Measurements from ENCODE around the gene MAGEB2.

The MAGEB2 gene

DNA sequence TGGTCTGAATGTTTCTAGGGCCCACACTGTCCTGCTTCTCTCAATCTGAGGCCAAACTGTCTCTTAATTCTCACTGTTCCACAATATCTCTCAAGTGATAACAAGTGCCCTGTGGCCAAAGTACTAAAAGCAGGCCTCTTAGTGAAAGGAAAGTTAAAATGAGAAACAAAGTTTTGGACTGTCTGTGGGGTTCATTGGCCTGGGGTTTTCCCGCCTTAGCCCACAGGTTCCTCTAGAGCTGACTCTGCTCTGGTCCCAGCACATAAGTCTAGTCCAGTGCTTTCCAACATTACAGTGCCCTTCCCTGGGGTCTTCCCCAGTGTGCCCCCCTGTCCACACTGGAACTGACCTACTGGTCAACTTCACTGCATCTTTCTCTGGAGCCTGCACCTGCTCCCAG lies 37.9 kb downstream of the MAGEB2 start:
- Histone ChIP-seq H3K9ac (ENCODE audit: low read length) (no peak overlapping the region), H3K56ac (ENCODE audit: low read length) (no peak overlapping the region), H3K27me3 (ENCODE audit: insufficient read depth, low read length, poor library complexity) (no peaks in the 10 kb centered on the region), H3K4ac (ENCODE audit: low read depth, low read length) (no peak overlapping the region), H2BK15ac (replicated peaks; ENCODE audit: low read depth) (no peak overlapping the region), H3K4me1 (ENCODE audit: control insufficient read depth, low read depth, low read length) (no peaks in the 10 kb centered on the region), H3K4me2 (ENCODE audit: low read length) (no peak overlapping the region), H3K79me2 (ENCODE audit: control insufficient read depth, insufficient read depth, low read length) (no peaks in the 10 kb centered on the region), H3K27ac (ENCODE audit: low read depth, low read length) (no peak overlapping the region), H3K18ac (ENCODE audit: low read length) (no peak overlapping the region), H4K8ac (ENCODE audit: low read depth, low read length) (no peak overlapping the region), H4K5ac (ENCODE audit: low read length) (no peak overlapping the region), H3K23ac (ENCODE audit: low read length) (no peak overlapping the region), H3K36me3 (ENCODE audit: control insufficient read depth, insufficient read depth, low read length) (no peaks in the 10 kb centered on the region), H3K4me3 (ENCODE audit: low read length) (no peak overlapping the region), H3K79me1 (ENCODE audit: low read length) (no peaks in the 10 kb centered on the region), H2BK5ac (ENCODE audit: low read length) (no peak overlapping the region), H2BK120ac (ENCODE audit: low read depth, low read length) (no peak overlapping the region), H2AK5ac (ENCODE audit: low read length) (no peak overlapping the region)
- no CpG with 5 or more reads among the region's 1 CpG for WGBS (ENCODE audit: extremely low coverage, insufficient coverage, low lambda C conversion rate)
- DNase-seq: no peak

DNA sequence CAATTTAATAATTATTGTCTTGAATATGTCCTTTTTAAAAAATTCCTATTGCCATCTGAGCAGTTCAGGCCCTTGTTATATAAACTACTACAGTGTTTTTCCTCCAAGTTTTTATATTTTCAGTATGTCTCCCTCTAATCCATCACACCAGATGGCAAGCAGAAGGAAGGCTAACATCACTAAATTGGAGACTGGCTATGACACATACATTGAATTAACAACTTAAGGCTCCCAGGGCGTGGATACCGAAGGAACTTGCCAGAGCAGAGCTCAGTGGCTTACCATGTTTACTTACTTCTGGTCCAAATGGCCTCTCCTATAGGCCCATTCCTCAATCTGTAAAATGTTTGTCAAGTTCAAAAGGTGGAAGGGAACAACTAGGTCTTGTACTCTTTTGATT lies 44.6 kb downstream of the MAGEB2 start:
- H2BK5ac ChIP-seq (ENCODE audit: low read length): no peak overlapping the region
- no peak overlapping the region for H3K23ac ChIP-seq (ENCODE audit: low read length)
- no peak overlapping the region for H3K4me2 ChIP-seq (ENCODE audit: low read length)
- no peak overlapping the region for H3K27ac ChIP-seq (ENCODE audit: low read depth, low read length)
- no peak for DNase-seq
- H3K79me2 ChIP-seq (ENCODE audit: control insufficient read depth, insufficient read depth, low read length): no peaks in the 10 kb centered on the region
- no peaks in the 10 kb centered on the region for H3K4me1 ChIP-seq (ENCODE audit: control insufficient read depth, low read depth, low read length)
- no peak overlapping the region for H4K5ac ChIP-seq (ENCODE audit: low read length)
- no CpG with 5 or more reads among the region's 2 CpGs for WGBS (ENCODE audit: extremely low coverage, insufficient coverage, low lambda C conversion rate)
- H3K4me3 ChIP-seq (ENCODE audit: low read length): no peak overlapping the region
- H2AK5ac ChIP-seq (ENCODE audit: low read length): no peak overlapping the region
- no peak overlapping the region for H4K8ac ChIP-seq (ENCODE audit: low read depth, low read length)
- no peak overlapping the region for H3K18ac ChIP-seq (ENCODE audit: low read length)
- H3K56ac ChIP-seq (ENCODE audit: low read length): no peak overlapping the region
- H3K9ac ChIP-seq (ENCODE audit: low read length): no peak overlapping the region
- H3K4ac ChIP-seq (ENCODE audit: low read depth, low read length): no peak overlapping the region
- H3K36me3 ChIP-seq (ENCODE audit: control insufficient read depth, insufficient read depth, low read length): no peaks in the 10 kb centered on the region
- H2BK15ac ChIP-seq (replicated peaks; ENCODE audit: low read depth): no peak overlapping the region
- no peak overlapping the region for H2BK120ac ChIP-seq (ENCODE audit: low read depth, low read length)
- H3K79me1 ChIP-seq (ENCODE audit: low read length): no peaks in the 10 kb centered on the region
- H3K27me3 ChIP-seq (ENCODE audit: insufficient read depth, low read length, poor library complexity): no peaks in the 10 kb centered on the region

DNA sequence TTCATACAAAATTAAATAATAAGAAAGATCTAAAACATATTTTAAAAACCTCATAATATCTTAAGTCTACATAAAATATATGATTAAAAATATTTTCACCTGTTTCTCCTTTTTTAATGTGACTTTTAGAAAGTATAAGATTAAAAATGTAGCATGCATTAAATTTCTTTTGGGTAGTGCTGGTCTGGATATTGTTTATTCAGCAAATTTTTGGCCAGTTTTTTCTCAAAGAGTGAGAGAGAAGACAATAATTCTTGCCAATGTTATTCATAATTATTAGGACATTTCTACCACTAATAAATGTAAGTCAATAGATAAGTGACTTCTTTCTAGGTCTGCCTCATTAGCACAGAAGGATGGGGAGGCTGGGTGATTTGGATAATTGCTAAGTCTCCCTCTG lies 45.6 kb downstream of the MAGEB2 start:
- no peak overlapping the region for H3K18ac ChIP-seq (ENCODE audit: low read length)
- H3K4ac ChIP-seq (ENCODE audit: low read depth, low read length): no peak overlapping the region
- H3K79me2 ChIP-seq (ENCODE audit: control insufficient read depth, insufficient read depth, low read length): no peaks in the 10 kb centered on the region
- H2BK5ac ChIP-seq (ENCODE audit: low read length): no peak overlapping the region
- H4K8ac ChIP-seq (ENCODE audit: low read depth, low read length): no peak overlapping the region
- no peak overlapping the region for H3K27ac ChIP-seq (ENCODE audit: low read depth, low read length)
- no peaks in the 10 kb centered on the region for H3K79me1 ChIP-seq (ENCODE audit: low read length)
- no peak overlapping the region for H2AK5ac ChIP-seq (ENCODE audit: low read length)
- no peak overlapping the region for H3K23ac ChIP-seq (ENCODE audit: low read length)
- no peak overlapping the region for H3K56ac ChIP-seq (ENCODE audit: low read length)
- no peaks in the 10 kb centered on the region for H3K36me3 ChIP-seq (ENCODE audit: control insufficient read depth, insufficient read depth, low read length)
- no peak overlapping the region for H3K4me3 ChIP-seq (ENCODE audit: low read length)
- no peak overlapping the region for H2BK120ac ChIP-seq (ENCODE audit: low read depth, low read length)
- no peaks in the 10 kb centered on the region for H3K27me3 ChIP-seq (ENCODE audit: insufficient read depth, low read length, poor library complexity)
- no peak for DNase-seq
- H3K9ac ChIP-seq (ENCODE audit: low read length): no peak overlapping the region
- no peak overlapping the region for H3K4me2 ChIP-seq (ENCODE audit: low read length)
- H4K5ac ChIP-seq (ENCODE audit: low read length): no peak overlapping the region
- no peak overlapping the region for H2BK15ac ChIP-seq (replicated peaks; ENCODE audit: low read depth)
- no peaks in the 10 kb centered on the region for H3K4me1 ChIP-seq (ENCODE audit: control insufficient read depth, low read depth, low read length)

DNA sequence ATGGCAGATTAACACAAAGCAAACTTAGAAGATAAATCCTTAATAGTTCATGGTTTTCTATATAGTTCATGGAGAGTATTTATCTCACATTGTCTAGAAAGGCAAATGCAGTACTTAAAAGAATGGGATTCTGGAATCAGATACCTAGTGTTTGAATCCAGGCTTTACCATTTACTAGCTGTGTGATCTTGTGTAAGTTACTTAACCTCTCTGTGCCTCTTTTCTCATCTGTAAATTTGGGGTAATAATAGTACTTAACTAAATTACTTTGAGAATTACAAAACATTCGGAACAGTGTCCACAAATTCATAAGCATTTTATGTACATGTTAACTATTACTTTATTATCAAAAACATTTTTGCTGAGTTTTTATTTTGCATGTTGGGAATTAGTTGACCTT lies 47.4 kb downstream of the MAGEB2 start:
- H3K27me3 ChIP-seq (ENCODE audit: insufficient read depth, low read length, poor library complexity): no peaks in the 10 kb centered on the region
- H3K56ac ChIP-seq (ENCODE audit: low read length): no peak overlapping the region
- H3K18ac ChIP-seq (ENCODE audit: low read length): no peak overlapping the region
- H4K8ac ChIP-seq (ENCODE audit: low read depth, low read length): no peak overlapping the region
- no peak overlapping the region for H4K5ac ChIP-seq (ENCODE audit: low read length)
- no peak overlapping the region for H2BK15ac ChIP-seq (replicated peaks; ENCODE audit: low read depth)
- H2AK5ac ChIP-seq (ENCODE audit: low read length): no peak overlapping the region
- no peak overlapping the region for H2BK5ac ChIP-seq (ENCODE audit: low read length)
- no peak overlapping the region for H3K23ac ChIP-seq (ENCODE audit: low read length)
- no peak overlapping the region for H2BK120ac ChIP-seq (ENCODE audit: low read depth, low read length)
- no peaks in the 10 kb centered on the region for H3K79me2 ChIP-seq (ENCODE audit: control insufficient read depth, insufficient read depth, low read length)
- no peak overlapping the region for H3K4ac ChIP-seq (ENCODE audit: low read depth, low read length)
- WGBS (ENCODE audit: extremely low coverage, insufficient coverage, low lambda C conversion rate): no CpG with 5 or more reads among the region's 1 CpG
- no peaks in the 10 kb centered on the region for H3K36me3 ChIP-seq (ENCODE audit: control insufficient read depth, insufficient read depth, low read length)
- H3K4me1 ChIP-seq (ENCODE audit: control insufficient read depth, low read depth, low read length): no peaks in the 10 kb centered on the region
- H3K4me3 ChIP-seq (ENCODE audit: low read length): no peak overlapping the region
- H3K27ac ChIP-seq (ENCODE audit: low read depth, low read length): no peak overlapping the region
- no peak overlapping the region for H3K9ac ChIP-seq (ENCODE audit: low read length)
- H3K79me1 ChIP-seq (ENCODE audit: low read length): no peaks in the 10 kb centered on the region
- no peak overlapping the region for H3K4me2 ChIP-seq (ENCODE audit: low read length)
- DNase-seq: no peak
